Loucy (cell line): Measurements from ENCODE around the gene KRTAP5-1.

Experiments
- CTCF ChIP-seq: fragments of 200-600 bp; sonication (generic); conservative IDR thresholded peaks from 2 replicates; pipeline ENCODE4 v1.5.1; 2014; ENCODE audit warnings: mild to moderate bottlenecking, antibody characterized with exemption, low read length
- EZH2phosphoT487 ChIP-seq: fragments of 200-600 bp; IDR thresholded peaks from 2 replicates; pipeline ENCODE4 v1.6.1; 2018; ENCODE audit warnings: antibody characterized with exemption, mild to moderate bottlenecking, moderate library complexity, borderline replicate concordance

- TF ChIP-seq CTCF (no peak), EZH2phosphoT487 (no peak)
Measured at GRCh38 chr11:1553808-1554594, 31.1 kb downstream of the KRTAP5-1 start.
